ENCODE data around the gene EFCAB9.

DNA sequence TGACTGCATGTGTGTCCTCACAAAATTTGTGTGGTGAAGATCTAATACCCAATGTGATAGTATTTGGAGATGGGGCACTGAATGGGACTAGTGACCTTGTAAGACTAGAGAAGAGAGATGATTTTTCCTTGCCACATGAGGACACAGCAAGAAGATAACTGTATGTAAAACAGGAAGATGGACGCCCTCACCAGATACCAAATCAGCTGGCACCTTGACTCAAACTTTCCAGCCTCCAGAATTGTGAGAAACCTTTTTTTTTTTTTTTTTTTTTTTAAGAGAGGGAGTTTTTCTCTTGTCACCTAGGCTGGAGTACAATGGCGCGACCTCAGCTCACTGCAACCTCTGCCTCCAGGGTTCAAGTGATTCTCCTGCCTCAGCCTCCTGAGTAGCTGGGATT lies 49.3 kb downstream of the EFCAB9 start:
- TF ChIP-seq, protein P1, sequence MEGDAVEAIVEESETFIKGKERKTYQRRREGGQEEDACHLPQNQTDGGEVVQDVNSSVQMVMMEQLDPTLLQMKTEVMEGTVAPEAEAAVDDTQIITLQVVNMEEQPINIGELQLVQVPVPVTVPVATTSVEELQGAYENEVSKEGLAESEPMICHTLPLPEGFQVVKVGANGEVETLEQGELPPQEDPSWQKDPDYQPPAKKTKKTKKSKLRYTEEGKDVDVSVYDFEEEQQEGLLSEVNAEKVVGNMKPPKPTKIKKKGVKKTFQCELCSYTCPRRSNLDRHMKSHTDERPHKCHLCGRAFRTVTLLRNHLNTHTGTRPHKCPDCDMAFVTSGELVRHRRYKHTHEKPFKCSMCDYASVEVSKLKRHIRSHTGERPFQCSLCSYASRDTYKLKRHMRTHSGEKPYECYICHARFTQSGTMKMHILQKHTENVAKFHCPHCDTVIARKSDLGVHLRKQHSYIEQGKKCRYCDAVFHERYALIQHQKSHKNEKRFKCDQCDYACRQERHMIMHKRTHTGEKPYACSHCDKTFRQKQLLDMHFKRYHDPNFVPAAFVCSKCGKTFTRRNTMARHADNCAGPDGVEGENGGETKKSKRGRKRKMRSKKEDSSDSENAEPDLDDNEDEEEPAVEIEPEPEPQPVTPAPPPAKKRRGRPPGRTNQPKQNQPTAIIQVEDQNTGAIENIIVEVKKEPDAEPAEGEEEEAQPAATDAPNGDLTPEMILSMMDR (IDR thresholded peaks at IDR 0.05; ENCODE audit: low read depth, low read length, missing input control): no peak
- no peak for TF ChIP-seq TAF1 (conservative IDR thresholded peaks at IDR 0.05)
- TF ChIP-seq RAD21 (IDR thresholded peaks at IDR 0.05): no peak
- TF ChIP-seq RXRA (IDR thresholded peaks at IDR 0.05): no peak
- TF ChIP-seq YY1 (IDR thresholded peaks at IDR 0.05): no peak
- TF ChIP-seq NR2F2 (IDR thresholded peaks at IDR 0.05): no peak
